HG02588 (cell line): ENCODE data around the gene HEG1.
"Not testable (repeated sequence)": the region's sequence is repeated elsewhere in the genome, so short reads cannot be mapped to it uniquely, and the experiment has no call there.

Experiments
- ATAC-seq: cut with Tn5 transposase; IDR thresholded peaks from one replicate; pipeline ENCODE4 v1.9.1; 2021; ENCODE audit warnings: mild to moderate bottlenecking, moderate library complexity; ENCODE audit not compliant: unreplicated experiment

HEG1 gene

DNA sequence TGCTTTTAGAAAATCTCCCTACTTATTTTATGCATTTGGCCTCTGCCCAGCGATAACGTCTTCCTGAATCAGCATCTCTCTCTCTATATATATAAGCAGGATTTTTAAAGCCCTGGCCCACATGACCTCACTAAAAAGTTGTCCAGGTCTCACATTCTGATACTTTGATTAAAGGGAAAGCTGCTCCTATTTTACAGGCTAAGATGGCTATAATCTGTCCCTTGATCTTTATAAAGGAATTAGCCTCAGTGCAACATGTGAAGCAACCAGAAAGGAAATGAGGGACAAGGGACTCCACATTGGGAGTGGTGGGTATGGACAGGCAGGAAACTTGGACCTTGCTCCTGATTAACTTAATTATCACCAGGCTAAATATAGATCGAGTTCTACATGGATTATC lies 95.7 kb downstream of the HEG1 start:
- ATAC-seq, result no peak

- ATAC-seq, result not testable (repeated sequence)
Observed at GRCh38 chr3:124957951-124958350, 97.8 kb downstream of the HEG1 start.

DNA sequence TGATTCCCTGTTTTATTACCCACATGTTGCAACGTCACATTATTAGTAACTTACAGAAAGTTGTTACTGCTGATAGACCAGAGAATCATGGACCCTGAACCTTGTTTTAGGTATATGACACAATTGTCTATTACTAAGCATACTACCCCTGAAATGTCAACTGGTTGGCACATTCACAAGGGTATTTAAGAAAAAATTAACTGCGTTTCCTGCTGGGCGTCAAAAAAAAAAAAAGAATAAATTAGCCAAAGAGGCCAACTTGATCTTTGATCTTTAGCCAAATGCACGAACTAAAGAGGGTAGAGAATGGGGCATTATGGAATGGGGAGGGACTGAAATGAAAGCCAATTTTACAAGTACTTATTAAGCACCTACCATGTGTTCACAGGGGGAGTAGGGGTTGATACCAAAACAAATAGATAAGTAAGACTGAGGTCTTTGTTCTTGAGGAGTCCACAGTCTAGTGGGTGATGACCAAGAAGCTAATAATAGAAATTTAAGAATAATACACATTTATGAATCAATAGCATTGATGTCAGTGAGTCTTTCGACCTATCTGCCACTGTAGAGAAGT lies 103.4 kb downstream of the HEG1 start:
- ATAC-seq, result no peak

GRCh38 chr3:124951511-124952281 lies 104.1 kb downstream of the HEG1 start:
- no peak for ATAC-seq

GRCh38 chr3:124950026-124950425 lies 105.8 kb downstream of the HEG1 start:
- ATAC-seq, result no peak

- no peak for ATAC-seq
Observed at GRCh38 chr3:124942613-124943012, 113.2 kb downstream of the HEG1 start.

- ATAC-seq, result no peak
Observed at GRCh38 chr3:124941771-124942170, 114.0 kb downstream of the HEG1 start.

- ATAC-seq, result no peak
Observed at GRCh38 chr3:124939661-124940060, 116.1 kb downstream of the HEG1 start.

DNA sequence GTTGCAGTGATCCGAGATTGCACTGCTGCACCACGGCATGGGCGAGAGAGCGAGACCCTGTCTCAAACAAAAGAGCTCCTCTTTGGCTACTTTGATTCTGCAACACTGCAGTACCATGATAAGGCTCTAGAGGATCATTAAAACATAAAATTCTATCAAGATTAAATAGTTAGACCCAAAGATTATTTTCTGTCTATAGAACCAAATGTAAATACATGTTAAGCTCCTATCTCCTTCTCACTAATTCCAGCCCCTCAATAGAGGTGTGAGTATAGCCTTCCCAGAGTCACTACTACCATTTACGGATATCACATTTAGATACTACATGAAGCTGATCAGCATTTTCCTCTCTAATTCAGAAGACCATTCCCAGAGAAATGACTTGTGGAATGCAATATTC lies 116.9 kb downstream of the HEG1 start:
- ATAC-seq, result no peak

- no peak for ATAC-seq
Observed at GRCh38 chr3:124937049-124937448, 118.7 kb downstream of the HEG1 start.

DNA sequence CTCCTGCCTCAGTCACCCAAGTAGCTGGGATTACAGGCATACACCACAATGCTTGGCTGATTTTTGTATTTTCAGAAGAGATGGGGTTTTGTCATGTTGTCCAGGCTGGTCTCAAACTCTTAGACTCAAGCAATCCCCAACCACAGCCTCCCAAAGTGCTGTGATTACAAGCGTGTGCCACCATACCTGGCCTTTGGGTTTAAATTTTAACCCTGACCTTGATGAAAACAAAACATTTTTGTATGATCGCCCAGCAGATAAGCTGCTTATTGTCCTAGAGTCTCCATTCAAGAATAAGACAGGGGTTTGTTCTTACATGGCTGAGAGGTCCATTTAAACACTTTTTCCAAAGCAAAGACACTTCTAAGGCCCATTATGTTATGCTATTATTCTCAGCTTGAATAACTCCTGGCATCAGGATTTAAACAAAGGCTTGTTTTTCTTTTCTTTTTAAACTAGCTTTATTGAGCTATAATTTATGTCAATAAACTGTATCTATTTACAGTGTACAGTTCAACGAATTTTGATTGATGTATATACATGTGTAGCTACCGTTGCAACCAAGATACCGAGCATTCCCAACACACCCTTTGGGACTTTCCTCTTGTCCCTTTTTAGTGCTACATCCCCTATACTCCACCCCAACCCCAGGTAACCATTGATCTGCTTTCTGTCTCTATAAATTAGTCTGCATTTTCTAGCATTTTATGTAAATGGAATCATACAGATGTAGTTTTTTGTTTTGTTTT lies 119.8 kb downstream of the HEG1 start:
- ATAC-seq, result no peak

GRCh38 chr3:124935264-124935663 lies 120.5 kb downstream of the HEG1 start:
- ATAC-seq, result no peak

GRCh38 chr3:124934577-124934976 lies 121.2 kb downstream of the HEG1 start, which contains the start of gene MUC13:
Gene MUC13 (minus strand): TSS chr3:124934751. CDS start chr3:124934712, 39 bp downstream.
- ATAC-seq, result no peak

DNA sequence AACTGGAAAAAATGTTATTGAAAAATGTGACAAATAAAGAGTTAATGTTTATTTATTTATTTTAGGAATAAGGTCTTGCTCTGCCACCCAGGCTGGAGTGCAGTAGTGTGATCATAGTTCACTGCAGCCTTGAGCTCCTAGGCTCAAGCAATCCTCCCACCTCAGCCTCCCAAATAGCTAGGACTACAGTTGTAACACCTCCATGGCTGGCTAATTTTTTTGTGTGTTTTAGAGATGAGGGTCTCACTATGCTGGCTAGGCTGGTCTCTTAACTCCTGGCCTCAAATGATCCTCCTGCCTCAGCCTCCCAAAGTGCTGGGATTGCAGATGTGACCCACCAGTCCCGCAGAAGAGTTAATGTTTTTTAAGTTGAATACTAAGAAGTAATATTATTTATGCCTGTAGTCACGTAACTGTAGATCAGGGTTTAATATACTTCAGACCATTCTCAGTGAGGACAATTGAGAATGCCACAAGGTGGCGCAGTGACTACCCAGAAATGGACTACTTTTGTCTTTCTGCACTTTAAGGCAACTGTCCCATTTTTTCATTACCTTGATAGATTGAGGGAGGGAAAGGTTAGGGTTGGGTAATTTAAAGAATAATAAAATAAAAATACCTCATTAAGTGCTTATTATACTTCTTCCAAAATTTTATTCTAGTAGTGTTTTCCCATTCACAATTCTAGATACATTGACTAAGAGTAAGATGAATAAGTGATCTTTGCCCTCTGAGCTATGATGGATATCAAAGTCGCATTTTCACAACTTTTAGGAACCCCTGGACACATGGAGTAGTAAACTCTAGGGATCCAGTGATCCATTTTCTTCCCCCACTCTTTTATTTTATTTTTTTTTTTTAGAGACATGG lies 127.2 kb downstream of the HEG1 start:
- ATAC-seq, result no peak

DNA sequence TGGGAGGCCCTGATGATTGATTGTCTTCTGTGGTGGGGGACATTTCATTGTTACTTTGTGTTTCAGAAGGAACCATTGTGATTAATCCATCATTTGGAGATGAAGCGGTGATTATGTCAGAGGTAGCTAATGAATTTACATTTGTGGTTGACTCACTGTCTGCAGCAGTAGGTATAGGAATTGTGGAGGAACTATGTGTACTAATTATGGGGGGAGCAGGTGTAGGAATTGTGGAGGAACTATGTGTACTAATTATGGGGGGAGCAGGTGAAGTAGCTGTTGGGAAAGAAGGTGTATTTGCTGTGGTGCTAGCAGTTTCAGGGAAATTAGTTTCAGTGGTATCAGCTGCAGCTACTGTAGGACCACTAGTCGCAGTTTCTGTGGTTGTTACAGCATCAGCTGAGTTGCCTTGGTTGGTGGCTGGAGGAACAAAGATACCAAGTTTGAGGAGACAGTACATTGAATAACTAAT lies 128.2 kb downstream of the HEG1 start:
- ATAC-seq, result peak; percentile 85

DNA sequence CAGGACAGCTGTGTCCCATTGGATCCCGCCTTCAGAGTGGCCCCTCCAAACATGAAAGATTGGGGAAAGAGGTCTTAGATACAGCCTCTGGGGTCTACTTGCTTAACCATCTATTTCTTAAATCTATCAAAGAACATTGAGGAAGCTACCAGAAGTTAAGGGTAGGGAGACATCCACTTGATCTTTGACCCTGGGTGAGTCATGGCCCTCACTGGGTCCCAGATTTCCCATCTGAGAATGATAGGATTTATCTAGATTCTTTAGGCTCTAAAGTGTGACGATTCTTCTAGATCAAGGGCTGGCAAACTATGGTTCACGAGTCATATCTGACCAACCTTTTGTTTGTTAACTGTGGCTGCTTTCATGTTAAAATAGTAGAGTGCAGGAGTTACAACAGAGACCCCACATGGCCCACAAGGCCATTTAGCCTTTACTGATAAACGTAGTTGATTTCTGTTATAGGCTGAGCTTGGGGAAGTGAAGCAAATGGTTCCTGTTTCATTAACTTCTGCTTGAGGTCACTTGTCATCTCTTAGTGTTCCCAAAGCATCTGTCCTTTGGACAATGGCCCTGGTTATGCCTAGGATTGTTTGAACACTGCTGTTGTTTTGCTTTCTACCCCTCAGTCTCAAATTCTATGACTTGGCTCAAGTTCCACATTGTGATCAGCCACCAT lies 129.2 kb downstream of the HEG1 start:
- ATAC-seq, result no peak

DNA sequence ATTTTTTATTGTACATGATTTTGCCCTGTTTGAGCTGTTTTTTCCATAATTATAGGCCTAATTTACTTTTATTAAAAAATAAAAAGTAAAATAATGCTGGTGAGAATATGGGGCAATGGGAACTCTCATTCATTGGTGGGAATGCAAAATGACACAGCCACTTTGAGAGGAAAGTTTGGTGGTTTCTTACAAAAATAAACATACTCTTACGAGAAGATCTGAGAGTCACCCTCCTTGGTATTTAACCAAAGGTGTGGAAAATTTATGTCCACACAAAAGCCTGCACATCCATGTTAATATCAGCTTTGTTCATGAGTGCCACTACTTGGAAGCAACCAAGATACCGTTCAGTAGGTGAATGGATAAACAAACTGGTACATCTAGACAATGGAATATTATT lies 131.1 kb downstream of the HEG1 start:
- ATAC-seq, result no peak

GRCh38 chr3:124923833-124924232 lies 132.0 kb downstream of the HEG1 start:
- no peak for ATAC-seq

DNA sequence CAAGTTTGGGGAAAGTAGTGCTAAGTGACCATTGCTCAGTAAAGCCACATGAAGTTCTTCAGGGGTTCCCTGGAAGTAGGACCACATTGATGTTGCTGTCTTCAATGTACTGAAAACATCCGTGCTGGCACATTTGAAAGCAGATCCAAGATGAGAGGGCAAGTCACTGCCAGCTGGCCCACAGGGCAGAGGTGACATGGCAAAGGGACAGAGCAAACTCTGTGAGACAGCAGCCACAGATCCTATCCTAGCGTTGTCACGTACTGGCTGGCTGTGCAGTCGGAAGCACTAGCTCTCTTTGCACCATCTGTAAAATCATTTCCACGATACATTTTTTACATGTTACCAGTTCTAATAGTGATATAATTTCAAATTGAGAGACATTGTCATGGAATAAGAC lies 135.1 kb downstream of the HEG1 start:
- no peak for ATAC-seq

- no peak for ATAC-seq
Observed at GRCh38 chr3:124919756-124920155, 136.0 kb downstream of the HEG1 start.
